Measurements from ENCODE around the gene NPPB.
"Not testable (repeated sequence)": the region's sequence is repeated elsewhere in the genome, so short reads cannot be mapped to it uniquely, and the experiment has no call there.

Gene NPPB

GRCh38 chr1:11858613-11858967 is at the start of gene NPPB:
Gene NPPB, minus strand, starts transcription at chr1:11858945. Its CDS starts 112 bp downstream, at chr1:11858833.
- no peak for TF ChIP-seq CTCF (IDR thresholded peaks at IDR 0.05; ENCODE audit: borderline replicate concordance, control extremely low read depth, extremely low read depth, insufficient read depth, missing control alignments)
- DNase-seq (ENCODE audit: low spot score): no peak
- in situ Hi-C loops (cut with MboI; ENCODE audit: low sequenced_read_pairs, unreplicated experiment): no loop called here

GRCh38 chr1:11908095-11908675 is 49.4 kb upstream of the NPPB start:
- no peak for TF ChIP-seq CTCF (IDR thresholded peaks at IDR 0.05; ENCODE audit: borderline replicate concordance, control extremely low read depth, extremely low read depth, insufficient read depth, missing control alignments)
- in situ Hi-C loops (cut with MboI; ENCODE audit: low sequenced_read_pairs, unreplicated experiment): loop anchor here (10.0 kb wide), 1 partner anchor 63 kb away; the partner anchor contains the start of gene NPPA

GRCh38 chr1:11907275-11908094 is 48.7 kb upstream of the NPPB start:
- TF ChIP-seq CTCF (IDR thresholded peaks at IDR 0.05; ENCODE audit: borderline replicate concordance, control extremely low read depth, extremely low read depth, insufficient read depth, missing control alignments): peak; percentile 95
- peak; percentile 91 for DNase-seq (ENCODE audit: low spot score)
- in situ Hi-C loops (cut with MboI; ENCODE audit: low sequenced_read_pairs, unreplicated experiment): loop anchor here (10.0 kb wide), 1 partner anchor 63 kb away; the partner anchor contains the start of gene NPPA

More at GRCh38 chr1:11908095-11908675, 49.4 kb upstream of the NPPB start:
- DNase-seq (ENCODE audit: low spot score): peak; percentile 79

GRCh38 chr1:11906870-11907269 is 48.1 kb upstream of the NPPB start:
- no peak for TF ChIP-seq CTCF (IDR thresholded peaks at IDR 0.05; ENCODE audit: borderline replicate concordance, control extremely low read depth, extremely low read depth, insufficient read depth, missing control alignments)
- DNase-seq (ENCODE audit: low spot score): no peak
- in situ Hi-C loops (cut with MboI; ENCODE audit: low sequenced_read_pairs, unreplicated experiment): loop anchor here (10.0 kb wide), 1 partner anchor 62 kb away; the partner anchor contains the start of gene NPPA

- DNase-seq (ENCODE audit: low spot score): no peak
- no peak for TF ChIP-seq CTCF (IDR thresholded peaks at IDR 0.05; ENCODE audit: borderline replicate concordance, control extremely low read depth, extremely low read depth, insufficient read depth, missing control alignments)
- in situ Hi-C loops (cut with MboI; ENCODE audit: low sequenced_read_pairs, unreplicated experiment): loop anchor here (10.0 kb wide), 1 partner anchor 60 kb away; the partner anchor contains the start of gene NPPA
Observed at GRCh38 chr1:11904978-11905377, 46.2 kb upstream of the NPPB start.

- in situ Hi-C loops (cut with MboI; ENCODE audit: low sequenced_read_pairs, unreplicated experiment): loop anchor here (10.0 kb wide), 1 partner anchor 59 kb away; the partner anchor contains the start of gene NPPA
Observed at GRCh38 chr1:11904156-11904555, 45.4 kb upstream of the NPPB start.

GRCh38 chr1:11903210-11903609 is 44.5 kb upstream of the NPPB start:
- DNase-seq (ENCODE audit: low spot score): no peak
- TF ChIP-seq CTCF (IDR thresholded peaks at IDR 0.05; ENCODE audit: borderline replicate concordance, control extremely low read depth, extremely low read depth, insufficient read depth, missing control alignments): no peak
- in situ Hi-C loops (cut with MboI; ENCODE audit: low sequenced_read_pairs, unreplicated experiment): loop anchor here (10.0 kb wide), 1 partner anchor 58 kb away; the partner anchor contains the start of gene NPPA

More at GRCh38 chr1:11904156-11904555, 45.4 kb upstream of the NPPB start:
- not testable (repeated sequence) for DNase-seq (ENCODE audit: low spot score)

GRCh38 chr1:11901446-11901845 is 42.7 kb upstream of the NPPB start:
- not testable (repeated sequence) for DNase-seq (ENCODE audit: low spot score)
- in situ Hi-C loops (cut with MboI; ENCODE audit: low sequenced_read_pairs, unreplicated experiment): loop anchor here (10.0 kb wide), 1 partner anchor 57 kb away; the partner anchor contains the start of gene NPPA

Data from GM13976 (cell line).